HG02885 (cell line): Measurements from ENCODE around the gene RPL27A.

Experiments used
- ATAC-seq: cut with Tn5 transposase; IDR thresholded peaks from one replicate; pipeline ENCODE4 v1.9.1; 2021; ENCODE audit warnings: mild to moderate bottlenecking; ENCODE audit not compliant: unreplicated experiment, poor library complexity

RPL27A gene

DNA sequence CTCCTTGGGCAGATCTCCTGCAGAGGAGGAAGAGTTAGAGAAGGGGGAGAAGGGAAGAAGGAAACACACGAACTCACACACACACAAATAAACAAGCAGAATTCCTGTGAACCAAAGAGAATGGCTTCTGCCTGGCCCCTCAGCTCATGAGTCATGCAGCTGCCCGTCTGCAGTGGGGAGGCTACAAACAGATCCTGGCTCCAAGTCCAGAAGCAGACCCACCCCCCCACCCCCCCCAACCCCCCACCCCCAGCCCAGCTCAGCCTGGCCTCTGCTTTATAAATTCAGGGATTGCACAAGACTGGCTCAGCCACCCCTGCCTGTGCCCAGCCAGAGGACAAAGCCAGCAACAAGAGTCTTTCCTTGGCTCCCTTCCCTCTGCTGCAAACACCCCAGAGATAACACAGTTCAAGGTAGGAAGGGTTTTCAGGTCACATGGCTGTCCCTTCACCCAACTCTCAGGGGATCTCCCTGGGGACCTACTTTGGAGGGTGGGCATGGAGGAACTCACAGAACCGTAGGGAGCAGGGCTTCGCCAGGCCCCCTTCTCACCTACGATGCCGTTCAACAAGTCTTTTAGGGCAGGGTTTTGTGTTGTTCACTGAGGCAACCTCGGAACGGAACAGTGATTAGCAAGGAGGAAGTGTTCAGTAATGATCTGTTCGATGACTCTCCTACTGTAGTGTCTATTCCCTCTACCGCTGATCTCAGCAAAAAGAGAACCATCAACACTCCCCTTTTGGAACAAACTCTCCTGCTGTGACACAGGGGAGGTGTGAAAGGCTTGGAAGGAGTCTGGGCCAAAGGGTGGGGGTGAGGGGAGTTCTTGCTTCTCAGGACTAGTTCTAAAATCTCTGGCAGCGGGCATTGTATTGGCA is 35.5 kb downstream of the RPL27A start:
- ATAC-seq = no peak

- ATAC-seq = no peak
Measured at GRCh38 chr11:8719211-8719649, 36.6 kb downstream of the RPL27A start.

GRCh38 chr11:8719721-8720120 is 37.1 kb downstream of the RPL27A start:
- no peak for ATAC-seq

DNA sequence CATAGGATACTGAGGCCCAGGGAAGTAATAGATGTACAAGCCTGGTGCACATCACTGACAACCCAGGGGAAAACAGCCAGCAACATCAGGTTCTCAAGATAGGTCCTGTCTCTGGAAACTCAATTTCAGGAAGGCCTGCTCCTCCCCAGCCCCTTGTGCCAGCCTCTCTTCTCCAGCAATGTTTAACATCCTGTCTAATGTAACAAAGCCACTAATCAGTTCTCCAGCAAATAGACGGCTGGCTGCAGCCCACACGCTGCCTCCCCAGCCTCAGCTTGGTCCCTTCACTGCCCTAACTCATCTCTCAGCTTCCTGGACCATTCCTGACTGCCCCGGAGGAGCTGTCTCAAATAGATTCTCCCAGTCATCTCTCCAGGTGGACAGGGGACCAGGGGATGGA is 37.8 kb downstream of the RPL27A start:
- no peak for ATAC-seq

DNA sequence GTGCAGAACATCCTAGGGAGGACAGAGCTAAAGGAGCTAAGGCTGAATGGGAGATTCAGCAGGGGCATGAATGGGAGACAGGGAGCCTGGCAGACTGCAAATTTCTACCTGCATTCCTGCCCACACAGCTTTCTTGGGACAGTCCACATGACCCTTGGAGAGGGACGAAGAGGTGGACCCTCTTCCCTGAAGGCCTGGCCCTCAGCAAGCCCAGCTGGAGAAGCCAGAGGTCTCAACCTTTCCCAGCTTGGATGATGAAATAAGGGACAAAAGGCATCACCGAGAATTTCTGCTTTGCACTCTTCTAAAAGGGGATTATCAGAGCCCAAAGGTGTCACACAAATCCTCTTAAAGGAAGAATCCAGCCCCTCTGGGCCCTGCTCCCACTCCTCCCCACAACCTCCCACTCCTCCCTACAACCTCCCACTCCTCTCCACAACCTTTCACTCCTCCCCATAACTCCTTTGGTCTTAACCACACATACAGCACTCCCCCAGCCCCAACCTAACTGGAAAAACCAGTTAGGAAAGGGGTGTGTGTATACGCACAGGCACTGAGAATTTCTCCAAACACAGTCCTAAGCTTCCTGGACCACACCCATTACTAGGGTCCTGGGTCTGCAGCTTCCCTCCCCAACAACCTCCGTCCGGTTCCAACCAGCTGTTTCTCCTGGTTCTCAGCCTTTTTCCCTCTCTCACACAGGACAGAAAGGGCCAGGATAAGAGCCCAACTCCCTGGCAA is 38.4 kb downstream of the RPL27A start:
- ATAC-seq = no peak

GRCh38 chr11:8721609-8722500 is 39.3 kb downstream of the RPL27A start:
- ATAC-seq = no peak

GRCh38 chr11:8722809-8723208 is 40.2 kb downstream of the RPL27A start:
- no peak for ATAC-seq

DNA sequence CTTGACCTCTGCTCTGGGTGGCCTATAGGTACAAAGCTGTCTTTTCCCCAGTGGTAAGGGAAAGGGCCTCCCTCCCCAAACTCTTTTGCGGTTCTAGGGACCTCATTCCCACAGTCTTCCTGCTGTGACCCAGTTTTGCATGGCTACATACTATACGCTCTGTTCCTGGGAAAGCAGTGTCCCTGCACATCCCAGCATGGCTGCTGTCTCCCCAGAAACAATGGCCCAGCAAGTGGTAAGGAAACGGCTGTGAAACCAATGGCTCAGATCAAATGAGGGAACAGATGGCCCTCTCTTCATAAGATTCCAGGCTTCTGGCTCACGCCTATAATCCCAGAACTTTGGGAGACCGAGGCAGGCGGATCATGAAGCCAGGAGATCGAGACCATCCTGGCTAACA is 41.1 kb downstream of the RPL27A start:
- ATAC-seq = no peak

DNA sequence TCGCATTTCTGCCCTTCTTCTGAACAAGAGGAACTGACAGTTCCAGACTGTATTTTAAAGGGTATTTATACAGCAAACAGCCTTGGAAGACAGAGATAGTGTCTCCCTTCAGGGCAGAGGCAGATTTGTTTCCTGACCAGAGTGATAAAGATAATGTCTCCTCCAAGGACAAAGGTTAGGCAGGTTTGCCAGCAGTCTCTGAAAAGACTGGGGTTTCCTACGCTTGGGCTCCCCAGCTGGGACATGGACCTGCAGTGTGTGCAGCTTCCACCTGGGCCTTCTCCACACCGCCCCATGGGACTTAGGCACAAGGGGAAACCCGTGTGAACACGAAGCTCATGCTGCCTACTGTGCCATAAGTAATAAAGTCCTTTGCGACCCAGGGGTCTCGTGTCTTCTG is 42.1 kb downstream of the RPL27A start:
- ATAC-seq = no peak

DNA sequence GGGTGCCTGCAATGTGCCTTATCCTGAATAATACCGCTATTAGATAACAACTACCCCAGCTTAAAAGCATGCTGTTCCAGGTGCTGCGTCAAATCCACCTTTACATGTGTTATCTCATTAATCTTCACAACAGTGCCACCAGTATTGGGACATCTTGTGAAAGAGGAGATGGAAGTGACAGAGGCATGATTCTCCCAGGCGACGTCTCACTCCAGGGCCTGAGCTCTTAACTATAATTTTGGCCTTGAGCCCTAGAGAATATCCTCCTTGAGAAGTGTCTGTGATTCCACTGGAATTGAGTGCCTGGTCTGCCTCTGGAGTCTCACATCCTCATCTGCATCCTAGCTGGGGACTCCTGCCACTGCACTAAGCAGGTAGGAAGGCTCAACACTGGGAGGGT is 43.8 kb downstream of the RPL27A start:
- ATAC-seq = no peak

- ATAC-seq = no peak
Measured at GRCh38 chr11:8728563-8728962, 46.0 kb downstream of the RPL27A start.

DNA sequence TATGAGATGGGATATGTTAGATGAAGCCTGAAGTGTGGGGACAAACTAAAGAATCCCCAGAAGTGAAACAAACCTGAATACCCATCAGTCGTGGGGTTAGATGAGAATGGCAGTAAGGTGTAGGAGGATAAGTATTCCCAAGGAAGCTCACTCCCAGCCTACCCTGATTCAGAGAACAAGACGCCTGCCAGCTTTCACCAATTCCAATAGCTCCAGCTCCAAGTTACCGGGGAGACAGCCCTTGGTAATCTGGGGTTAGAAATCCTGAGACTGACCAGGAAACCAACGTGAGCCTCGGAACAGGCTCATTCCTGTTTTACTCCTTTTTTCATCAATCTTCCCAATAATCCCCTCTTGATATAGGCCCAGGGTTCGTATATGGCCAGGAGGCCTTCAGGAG is 46.5 kb downstream of the RPL27A start:
- no peak for ATAC-seq

- ATAC-seq = no peak
Measured at GRCh38 chr11:8729837-8730696, 47.5 kb downstream of the RPL27A start.

DNA sequence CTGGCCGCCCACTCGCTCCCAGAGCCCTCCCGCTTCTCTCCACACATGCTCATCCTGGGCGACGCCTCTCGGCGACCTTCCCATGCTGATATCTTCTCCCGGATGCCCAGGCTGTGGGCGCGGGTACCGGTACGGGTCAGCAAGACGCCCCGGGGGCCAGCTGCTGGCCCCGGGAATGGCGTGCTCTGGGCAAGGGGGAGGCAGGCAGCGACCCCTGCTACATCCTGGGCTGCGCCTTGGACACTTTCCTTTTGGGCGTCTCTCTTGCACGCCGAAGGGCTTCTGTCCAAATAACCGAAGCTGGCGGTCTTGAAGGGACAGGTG is 48.1 kb downstream of the RPL27A start:
- no peak for ATAC-seq

DNA sequence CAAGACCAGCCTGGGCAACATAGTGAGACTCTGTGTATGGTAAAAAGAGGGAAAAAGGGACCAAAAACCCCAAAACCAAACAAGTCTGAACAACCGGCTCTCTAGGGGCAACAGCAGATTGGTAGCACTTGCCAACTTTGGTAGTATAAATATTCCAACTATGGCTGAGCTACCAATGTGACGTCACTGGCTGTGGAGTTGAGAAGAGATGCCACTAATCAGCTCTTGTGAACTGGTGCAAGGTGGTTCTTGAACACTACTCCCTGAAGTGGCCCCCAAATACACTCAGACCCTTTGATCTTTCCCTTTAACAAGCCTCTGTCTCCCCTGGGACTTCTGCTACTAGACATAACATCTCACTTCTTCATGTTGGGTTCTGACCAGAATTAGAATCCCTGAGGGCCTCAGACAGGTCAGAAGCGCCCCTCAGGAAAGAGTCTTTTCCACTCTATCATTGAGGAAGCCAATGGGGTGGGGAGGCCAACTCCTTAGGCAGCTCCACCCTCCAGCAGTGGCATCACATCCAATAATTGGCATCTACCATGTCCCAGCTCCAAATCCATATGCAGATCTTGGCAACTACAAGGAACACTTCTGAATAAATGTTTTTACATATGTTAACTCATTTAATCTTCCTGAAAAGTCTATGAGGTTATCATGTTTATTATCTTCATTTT is 49.2 kb downstream of the RPL27A start:
- ATAC-seq = no peak

DNA sequence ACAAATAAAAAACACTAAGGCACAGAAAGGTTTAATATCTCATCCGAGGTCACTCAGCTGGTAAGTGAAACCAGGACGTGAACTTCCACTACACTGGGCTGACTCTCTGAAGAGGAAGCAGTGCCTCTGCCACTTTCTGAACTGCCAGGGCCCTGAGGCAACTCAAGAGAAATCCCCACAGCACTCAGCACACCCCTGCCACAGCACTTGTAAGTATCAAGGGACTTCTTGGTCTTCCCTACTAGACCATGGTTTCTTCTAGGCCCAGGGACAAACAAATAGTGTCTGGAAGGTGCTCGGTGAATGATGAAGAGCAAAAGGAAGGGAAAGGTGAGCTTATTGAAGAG is 49.7 kb downstream of the RPL27A start:
- ATAC-seq = peak; percentile 83

GRCh38 chr11:8732748-8733241 is 50.2 kb downstream of the RPL27A start:
- peak; percentile 12 for ATAC-seq

DNA sequence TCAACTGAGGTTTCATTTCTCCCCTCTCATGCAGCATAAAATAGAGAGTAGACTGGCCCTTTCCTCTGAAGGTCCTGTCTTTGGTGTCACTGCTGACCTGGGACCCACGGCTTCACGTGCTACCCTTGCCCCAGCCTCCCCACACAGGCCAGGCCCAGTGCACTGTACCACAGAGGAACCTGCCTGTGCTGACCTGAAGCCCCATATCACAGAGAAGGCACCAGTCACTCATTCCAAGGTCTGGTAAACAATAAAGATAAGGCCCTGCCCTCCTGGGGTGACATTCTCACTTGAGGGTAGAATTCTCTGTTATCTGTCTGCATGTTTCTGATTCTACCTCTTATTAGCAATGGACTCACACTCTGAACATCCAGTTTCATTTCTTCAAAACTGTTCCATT is 51.3 kb downstream of the RPL27A start:
- ATAC-seq = no peak

- no peak for ATAC-seq
Measured at GRCh38 chr11:8735094-8735493, 52.5 kb downstream of the RPL27A start.
